ENCODE measurements around the gene CTNNB1.

Gene CTNNB1

DNA sequence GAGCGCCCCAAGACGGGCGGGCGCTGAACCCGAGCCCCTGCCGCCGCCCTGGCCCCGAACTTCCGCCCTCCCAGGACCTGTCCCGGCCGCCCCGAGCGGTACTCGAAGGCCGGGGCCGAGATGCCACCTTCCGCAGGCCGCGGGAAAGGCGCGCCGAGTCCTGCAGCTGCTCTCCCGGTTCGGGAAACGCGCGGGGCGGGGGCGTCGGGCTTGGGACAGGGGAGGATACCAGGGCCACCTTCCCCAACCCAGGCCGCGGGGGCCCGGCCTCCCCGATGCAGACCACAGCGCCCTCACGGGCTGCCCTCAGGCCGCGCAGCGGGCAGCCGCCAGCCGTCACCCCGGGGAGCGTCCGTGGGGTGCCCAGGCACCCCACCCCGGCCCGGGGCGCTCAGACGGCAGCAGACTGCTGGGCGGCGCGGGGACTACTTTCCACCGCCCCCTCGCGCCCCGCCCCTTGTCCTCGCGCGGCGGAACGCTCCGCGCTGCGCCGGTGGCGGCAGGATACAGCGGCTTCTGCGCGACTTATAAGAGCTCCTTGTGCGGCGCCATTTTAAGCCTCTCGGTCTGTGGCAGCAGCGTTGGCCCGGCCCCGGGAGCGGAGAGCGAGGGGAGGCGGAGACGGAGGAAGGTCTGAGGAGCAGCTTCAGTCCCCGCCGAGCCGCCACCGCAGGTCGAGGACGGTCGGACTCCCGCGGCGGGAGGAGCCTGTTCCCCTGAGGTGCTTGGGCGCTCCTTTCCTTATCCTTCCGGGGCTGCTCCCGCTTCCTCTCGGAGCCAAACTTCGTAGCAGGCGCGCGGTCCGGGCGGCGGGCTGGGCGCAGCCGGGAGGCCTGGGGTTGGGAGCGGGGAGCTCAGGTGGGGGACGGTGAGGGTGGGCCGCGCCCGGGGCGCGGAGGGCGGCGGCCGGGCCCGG lies at the start of gene CTNNB1:
Gene CTNNB1, plus strand, starts transcription at position 556 of the 916 bp plus-strand sequence. CDS start 24,564 bp downstream, outside the sequence.
- DNase-seq (ENCODE audit: low read depth), result peak; percentile 91

DNA sequence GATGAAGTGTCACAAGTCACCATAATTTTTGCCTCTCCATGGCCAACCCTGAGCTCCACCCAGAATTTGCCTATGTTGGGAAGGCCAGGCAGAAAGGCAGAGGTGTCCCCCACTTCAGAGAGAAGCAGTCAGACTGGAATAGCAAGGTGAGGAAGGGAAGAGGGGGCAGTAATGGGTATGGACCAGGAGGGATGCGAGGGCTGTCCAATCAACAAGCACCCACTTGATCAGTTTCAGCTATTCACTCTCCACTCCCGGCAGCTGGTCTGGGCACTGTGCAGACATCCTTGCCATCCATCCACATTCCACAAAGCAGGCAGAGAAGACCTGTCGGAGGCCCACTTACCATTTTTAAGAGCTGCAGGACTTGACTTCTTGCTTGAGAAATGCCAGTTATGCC lies 43.5 kb upstream of the CTNNB1 start:
- DNase-seq (ENCODE audit: low read depth), result no peak

DNA sequence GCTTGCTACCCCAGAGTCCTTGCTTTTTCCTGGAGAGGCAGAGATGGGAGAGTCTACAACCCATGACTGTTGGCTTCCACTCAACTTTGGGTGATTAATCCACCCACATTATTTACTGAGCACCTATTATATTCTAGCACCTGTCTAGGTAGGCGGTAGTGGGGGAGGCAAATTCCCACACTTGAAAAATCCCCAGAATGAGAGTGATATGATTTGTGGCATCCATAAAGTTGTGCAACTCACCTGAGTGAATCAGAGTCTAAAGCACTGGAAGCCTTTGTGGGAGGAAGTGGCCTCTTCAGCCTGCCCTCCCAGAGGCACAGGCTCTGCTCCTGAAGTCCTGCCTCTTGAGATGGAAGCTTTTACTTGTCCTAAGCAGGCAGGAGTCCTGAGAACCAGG lies 40.4 kb upstream of the CTNNB1 start:
- DNase-seq (ENCODE audit: low read depth), result no peak

DNA sequence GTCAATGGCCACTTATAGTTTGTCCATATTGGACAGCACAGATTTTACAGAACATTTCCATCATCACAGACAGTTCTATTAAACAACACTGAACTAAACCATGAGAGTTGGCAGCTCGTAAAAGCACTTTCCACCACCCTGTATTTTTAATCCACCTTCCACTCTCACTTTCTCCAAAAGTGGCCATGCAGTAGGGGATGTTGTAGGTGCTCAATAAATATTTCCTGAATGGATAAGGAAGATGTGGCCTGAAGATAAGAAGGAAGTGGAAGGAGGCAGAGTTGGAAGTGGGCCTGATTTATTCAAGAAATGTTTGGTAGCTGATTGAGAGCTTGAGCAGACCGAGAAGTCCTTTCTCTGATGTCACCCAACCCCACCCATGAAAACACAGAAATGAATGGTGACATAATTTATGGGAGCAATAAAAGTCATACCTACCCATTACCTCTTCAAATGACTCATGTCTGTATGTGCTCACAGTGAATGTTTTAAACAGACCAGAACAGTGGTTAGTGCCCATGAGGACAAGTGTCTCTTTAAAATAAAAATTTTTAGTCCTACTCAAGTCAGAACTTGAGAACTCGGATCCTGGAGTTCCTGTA lies 39.6 kb upstream of the CTNNB1 start:
- no peak for DNase-seq (ENCODE audit: low read depth)

DNA sequence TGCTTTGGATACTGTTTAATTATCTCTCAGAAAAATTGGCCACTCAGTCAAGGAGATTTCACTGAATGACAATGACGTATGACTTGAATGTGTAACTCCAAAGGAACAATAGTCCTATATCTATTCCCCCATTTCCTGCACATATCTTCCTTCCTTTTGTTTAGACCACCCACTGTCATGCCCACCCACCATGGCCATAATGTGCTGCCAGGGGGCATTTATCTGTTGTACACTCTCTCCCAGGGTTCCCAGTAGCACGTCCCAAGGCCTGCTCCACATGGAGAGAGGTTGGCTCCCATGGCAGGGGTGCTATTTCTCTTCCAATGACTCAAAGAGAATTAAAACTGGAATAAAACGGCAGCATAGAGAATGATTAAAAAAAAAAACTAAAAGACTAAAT lies 36.8 kb upstream of the CTNNB1 start:
- DNase-seq (ENCODE audit: low read depth), result no peak

DNA sequence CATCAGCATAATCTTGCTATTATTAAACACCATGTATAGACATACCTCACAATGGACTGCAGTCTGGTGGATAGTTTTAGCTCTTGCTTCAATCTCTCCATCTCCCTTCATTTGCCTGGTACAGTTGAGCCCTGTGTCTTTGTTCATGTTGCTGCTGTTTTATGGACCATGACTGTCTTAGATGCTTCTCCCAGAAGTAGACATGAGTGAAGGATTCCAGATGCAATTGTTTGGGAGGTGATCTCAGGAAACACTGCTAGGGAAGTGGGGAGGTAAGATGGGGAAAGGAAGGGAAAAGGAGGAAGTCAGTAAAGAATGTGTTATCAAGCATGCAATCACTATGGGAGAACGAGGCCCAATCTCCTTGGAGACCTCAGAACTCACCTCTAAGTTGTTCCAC lies 36.3 kb upstream of the CTNNB1 start:
- DNase-seq (ENCODE audit: low read depth), result no peak

DNA sequence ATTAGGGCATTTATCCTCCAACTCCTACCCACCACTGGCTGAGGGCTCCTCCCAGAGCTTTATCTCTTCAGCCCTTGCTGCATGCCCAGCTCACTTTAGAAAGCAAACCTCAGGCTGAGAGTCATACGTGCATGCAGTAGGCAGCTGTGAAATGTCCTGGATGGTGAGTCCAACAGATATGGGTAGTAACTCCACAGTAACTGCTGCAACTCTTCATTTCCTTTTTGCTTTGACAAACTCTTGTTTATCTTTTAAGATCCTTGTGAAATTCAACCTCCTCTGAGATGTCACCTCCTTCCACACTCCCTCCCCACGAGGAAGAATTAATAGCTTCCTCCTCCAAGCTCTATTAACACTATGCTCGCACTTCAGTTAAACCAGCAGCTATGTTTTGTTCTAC lies 35.9 kb upstream of the CTNNB1 start:
- DNase-seq (ENCODE audit: low read depth), result no peak

DNA sequence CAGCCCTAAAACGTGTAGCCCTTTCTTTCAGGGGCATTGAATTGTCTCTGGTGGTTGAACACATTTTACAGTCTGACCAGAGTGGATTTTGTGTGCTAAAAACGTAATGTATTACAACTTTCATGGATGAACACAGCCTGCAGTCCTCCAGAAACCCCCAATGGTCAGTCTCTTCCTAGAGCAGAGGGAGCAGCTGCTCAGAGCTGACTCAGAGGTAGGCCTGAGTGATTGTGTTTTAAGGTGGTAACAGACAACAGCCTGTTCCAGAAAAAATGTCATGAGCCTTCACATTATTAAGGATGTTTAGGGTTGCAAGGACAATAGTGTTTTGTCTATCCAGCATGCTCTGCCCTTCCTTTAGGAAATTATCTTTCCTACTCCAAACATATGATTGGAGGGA lies 34.5 kb upstream of the CTNNB1 start:
- DNase-seq (ENCODE audit: low read depth), result no peak

DNA sequence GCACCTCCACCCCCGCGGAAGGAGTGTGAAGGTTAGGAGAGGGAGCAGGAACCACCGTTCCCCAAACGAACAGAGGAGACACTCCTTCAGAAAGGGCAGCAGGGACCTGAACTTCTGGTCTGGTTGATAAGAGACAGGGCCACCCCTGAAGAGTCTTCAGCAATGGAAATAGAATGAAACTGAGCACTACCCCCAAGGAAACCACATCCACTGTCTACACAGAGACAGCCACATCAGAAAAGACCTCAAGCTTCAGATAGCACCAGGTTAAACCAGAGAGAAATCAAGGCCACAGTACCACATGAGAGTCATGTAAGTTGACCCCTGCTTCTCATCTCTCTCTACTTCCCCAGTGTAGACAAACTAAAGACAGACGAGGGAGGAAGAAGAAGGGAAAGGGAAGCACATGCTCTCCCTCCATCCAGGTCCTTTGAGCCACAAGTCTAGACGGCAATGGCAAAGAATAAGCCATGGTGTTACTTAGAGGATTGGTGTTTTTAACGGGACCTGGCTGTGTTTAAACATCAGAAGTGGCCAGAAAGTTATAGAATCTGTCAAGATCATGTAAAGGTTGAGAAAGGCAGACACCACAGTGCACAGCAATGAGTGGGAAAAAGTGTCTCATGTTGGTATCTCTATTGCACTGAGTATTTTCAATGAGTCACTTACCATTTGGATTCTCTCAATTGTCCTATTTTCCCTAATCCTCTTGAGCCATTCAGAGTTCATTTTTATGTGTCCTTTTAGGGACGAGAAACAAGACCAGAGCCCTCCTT lies 31.4 kb upstream of the CTNNB1 start:
- DNase-seq (ENCODE audit: low read depth), result peak; percentile 58

DNA sequence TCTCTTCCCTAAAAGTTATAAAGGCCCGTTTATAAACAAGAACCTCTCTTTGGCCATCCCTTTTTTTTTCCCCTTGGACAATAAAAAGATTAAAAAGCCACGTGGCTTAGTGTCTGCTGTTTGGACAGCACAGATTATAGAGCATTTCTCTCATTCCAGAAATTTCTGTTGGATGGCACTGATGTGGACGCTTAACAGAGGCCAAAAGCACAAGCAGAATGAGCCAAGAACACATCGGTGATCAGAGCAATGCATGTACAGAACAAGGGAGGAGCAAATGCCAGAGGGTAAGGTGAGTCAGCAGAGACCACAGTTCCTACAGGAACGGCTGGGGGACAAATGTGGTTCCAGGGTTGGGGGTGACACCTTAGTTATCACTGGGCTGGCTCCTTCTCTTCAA lies 30.3 kb upstream of the CTNNB1 start:
- DNase-seq (ENCODE audit: low read depth), result no peak

DNA sequence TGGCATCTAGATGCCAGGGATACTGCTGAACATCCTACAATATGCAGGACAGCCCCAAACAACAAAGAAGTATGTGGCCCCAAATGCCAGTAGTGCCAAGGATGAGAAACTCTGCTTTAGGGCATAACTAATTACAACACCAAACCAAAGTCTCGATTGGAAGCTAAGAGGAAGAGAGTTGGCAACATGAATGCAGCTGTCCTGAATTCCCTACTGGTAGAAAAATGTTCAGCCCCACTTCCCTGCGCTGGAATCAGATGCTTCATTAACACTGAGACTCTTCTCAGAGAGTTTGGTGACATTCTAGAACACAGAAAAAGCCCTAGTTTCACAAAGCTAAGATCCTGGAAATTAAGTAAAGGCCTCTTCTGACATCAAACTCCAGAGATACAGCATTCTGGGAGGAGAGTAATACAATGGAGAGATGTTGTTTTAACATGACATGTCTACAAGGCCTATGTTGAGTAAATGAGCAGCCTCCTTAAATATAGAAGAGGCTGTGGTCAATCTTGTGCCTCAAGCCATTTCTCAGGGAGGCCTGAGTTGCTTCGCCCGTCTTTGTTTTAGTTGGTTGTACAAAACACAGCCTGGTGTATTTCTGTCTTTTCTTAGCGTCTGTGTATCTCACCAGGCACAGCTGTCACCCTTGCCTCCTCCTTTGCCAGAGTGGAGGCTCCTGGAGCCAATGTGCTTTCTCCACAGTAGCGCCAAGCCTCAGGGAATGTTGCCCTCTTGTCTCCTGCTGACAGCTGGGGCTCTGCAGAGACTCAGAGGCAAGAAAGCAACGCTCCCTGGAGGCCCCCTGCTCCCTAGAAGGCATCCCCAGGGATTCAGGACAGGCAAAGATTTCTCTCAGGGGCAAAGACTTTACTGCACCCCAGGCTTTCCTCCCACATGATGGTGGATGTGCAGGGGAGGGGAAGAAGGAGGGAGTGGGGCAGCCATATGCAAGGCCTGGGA lies 25.1 kb upstream of the CTNNB1 start:
- no peak for DNase-seq (ENCODE audit: low read depth)

DNA sequence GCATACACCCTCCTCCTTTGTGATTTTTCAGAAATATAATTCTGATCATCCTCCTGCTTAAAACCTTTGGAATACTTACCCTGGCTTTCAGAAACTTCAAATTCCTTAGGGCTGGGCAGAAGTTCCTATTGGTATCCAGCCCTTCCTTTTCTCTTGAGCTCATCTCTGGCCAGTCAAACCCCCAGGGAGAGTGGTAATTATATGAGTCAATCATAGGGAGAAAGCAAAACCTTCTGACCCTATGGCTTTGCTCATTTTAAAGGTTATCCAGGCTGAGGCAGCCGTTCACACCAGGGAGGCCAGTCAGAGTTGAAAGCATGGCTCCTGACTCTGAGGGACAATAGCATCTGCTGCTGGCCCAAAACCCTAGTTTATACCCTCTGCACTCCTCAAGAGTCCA lies 23.9 kb upstream of the CTNNB1 start:
- DNase-seq (ENCODE audit: low read depth), result no peak

DNA sequence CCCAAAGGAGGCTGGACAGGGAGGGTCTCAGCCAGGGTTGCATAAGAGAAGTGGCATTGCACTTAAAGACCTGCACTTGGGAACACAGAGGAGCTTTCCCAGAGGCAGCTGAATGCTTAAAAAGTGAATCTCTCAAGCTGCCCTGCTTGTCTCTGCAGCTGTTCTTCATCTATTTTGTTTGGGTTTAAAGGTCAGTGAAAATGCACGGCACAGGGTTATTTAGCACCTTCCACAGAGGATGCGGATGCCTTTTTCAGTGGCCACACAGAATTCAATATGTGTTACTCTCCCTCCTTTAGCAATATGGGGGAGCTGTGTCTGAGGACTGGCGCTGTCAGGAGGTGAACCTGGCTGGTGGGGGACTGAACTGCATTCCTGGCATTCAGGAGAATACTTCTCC lies 22.7 kb upstream of the CTNNB1 start:
- DNase-seq (ENCODE audit: low read depth), result no peak

DNA sequence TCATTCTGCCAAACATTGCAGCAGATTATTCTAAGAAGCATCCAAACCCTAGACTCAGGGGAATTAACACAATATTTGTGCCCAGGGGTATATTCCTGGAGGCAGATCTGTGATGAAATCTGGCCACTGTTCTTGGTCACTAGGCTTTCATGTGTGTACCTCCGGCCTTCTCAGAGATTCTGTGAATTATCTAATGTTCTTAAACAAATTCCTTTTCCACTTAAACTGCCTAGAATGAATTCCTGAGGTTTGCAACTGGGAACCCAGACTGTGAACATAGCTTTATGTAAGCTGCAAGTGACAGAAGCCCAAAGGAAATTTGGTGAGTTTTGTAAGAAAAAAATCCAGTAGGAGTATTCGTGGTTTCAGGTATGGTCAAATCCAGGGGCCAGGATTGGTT lies 20.7 kb upstream of the CTNNB1 start:
- DNase-seq (ENCODE audit: low read depth), result no peak

DNA sequence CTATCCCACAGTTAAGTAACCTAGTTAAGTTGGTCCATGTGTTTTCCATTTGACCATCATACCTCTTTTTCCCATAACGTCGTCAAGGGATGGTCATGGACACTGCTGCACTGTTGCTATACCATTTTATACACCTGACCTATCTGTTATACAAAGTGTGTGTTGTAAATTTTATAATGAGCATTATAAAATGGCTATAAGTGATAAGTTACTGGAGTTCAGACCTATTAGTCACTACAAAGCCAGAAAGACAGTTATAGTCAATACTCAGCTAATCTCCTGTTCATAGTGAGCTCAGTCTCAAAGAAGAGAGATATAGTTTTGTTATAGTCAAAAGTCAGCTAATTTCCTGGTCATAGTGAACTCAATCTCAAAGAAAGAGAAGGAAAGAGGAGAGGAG lies 18.9 kb upstream of the CTNNB1 start:
- DNase-seq (ENCODE audit: low read depth), result no peak

DNA sequence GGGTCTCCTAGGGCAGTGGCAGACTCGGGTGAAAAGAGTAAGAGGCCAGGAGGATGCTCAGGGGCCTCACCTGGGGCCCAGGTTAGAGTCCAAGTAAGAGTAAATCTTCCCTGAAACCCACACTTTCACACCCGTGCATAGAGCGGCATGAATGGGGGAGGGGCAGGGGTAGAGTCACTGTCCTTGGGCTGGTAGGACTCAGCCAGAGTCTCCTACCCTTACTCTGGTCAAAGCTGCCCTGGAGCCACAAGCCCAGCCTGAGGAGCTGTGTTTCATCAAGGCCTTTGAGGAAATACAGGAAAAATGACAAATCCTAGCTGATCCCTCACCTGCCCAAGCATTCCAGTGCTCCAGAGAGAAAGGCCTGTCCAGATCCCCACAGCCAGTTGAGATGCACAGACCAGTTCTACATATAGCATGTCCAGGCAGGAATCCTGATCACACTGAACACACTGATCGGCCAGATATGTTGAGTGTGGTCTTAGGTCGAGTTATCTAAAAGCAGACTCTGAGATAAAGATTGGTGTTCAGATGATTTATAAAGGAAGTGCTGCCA lies 16.7 kb upstream of the CTNNB1 start:
- DNase-seq (ENCODE audit: low read depth), result no peak

DNA sequence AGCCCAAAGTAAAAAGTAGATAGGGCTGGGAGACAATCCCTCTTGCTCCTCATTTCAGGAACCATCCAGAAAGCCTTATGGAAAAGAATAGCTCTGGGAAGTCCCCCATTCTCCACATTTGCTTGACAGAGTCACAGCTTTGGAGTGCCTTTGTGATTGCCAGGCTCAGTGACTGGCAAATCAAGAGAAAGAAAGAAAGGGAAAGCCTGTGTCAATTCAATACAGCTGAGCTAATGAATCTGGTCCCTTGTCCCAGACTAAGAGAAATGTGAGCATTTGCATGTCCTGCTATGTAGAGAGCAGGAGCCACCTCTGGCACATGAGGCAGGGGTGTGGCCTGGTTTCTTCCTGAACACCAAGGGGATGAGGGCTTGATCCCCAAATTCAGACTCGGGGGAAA lies 14.9 kb upstream of the CTNNB1 start:
- DNase-seq (ENCODE audit: low read depth), result no peak

DNA sequence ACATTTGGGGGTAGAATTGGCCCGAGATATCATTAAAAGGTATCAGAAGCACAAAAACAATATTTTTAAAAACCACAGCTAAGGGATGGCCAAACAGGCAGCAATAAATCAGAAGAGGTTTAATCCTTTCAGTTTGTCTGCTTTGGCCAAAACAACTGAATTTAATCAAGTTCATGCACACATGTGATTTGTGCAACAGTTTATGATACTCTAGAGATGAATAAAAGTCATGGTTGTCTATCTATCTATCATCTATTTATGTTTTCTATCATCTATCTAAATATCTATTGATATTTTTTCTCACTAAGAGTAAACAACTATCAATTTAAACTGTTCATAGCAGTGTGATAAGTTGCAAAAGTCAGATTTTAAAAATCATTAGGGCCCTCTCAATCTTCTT lies 13.0 kb upstream of the CTNNB1 start:
- no peak for DNase-seq (ENCODE audit: low read depth)

DNA sequence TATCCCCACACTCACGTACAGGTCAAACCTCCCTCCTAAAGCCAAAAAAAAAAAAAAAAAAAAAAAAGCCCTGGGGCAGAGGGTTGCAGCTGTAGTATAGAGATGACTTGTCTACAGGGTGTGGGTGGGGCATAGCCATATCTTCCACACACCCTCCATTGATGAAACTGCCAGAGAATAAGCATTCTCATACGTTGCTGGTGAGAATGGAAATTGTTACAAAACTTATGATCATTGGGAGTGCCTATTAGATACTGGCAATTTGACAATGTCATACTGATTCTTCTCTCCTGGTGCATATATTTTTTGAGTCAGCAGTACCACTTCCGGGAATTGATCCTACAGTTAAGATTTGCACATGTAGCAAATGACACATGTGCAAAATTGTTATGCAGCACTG lies 11.0 kb upstream of the CTNNB1 start:
- no peak for DNase-seq (ENCODE audit: low read depth)

DNA sequence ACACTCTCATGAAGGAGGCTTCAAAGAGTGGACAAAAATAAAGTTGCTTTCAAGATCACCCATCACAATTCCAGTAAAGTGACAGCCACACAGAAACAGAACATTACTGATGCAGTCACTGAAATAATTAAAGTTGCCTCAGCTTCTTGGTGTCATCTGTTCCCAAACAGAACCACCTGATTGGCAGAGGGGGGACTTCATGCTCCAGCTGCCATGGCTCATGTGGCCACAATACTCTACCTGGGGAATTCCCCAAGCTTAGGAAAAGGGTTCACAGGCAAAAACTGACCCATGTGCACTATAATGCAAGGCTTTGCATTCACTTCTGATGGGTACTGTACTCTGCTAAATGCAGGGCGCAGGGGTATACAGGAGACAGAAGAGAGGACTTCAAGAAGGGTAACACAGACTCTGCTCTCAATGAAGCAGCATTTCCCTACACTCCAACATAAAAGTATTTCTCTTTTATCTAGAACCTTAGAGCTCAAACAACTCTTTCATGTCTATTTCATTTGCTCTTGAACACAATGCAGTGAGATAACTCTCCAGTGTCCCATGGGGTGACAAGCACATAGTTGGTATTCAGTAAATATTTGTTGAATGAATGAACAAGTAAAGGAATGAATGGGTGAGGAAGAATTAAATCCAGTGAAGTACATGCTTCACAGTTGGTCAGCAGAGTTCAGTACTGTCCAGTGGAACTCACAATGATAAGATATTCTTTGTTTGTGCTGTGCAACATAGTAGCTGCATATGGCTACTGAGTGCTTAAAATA lies 8.6 kb upstream of the CTNNB1 start:
- DNase-seq (ENCODE audit: low read depth), result no peak

DNA sequence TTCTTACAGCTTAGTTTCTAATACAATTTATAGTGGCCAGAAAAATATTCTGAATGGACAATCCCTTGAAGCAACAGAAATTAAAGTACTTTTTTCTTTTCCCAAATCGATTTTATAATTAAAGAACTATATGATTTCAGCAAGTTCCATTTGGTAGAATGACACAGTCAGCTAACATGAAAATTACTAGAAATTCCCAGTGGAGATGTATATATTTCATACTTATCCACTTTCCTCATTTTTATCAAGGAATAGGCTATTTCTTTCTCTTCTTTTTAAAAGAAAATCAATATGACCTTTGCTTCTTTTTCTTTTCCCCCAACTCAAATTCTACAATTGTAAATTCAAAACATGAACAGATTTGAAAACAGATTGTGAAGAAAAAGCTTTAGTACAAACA lies 6.4 kb upstream of the CTNNB1 start:
- DNase-seq (ENCODE audit: low read depth), result no peak
